ENCODE measurements around the gene PSMD1. TPM values are rescaled to one million over a fixed set of nuclear protein-coding genes. Genes with fewer than 3 reads are reported as not detected.

PSMD1 gene
- polyA plus RNA-seq, 2 donors: 18.0 to 38.6 TPM

DNA sequence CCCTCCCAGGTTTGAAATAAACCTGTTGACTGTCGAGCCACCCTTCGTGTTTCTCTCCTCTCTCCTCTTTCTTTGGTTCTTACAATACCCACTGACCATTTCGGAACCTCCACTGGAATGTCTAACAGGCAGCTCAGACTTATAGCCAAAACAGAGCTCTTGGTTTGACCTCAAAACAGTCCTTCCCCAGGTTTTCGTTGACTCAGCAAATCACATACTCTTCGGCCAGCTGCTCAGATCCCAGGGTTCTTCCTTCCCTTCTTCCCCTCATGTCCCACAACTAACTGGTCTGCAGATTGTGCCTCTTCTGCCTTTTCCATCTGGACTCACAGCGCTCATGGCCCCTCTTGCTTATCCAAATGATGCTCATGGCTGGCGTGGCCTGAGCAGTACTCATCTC is 146.4 kb downstream of the PSMD1 start:
- H3K36me3 ChIP-seq (ENCODE audit: control insufficient read depth in 2 of 2, insufficient read depth in 2 of 2, low read length in 1 of 2): no peaks in the 10 kb centered on the region
- no peak overlapping the region for H3K4me3 ChIP-seq (ENCODE audit: low read depth in 1 of 2, low read length in 2 of 2)
- no peaks in the 10 kb centered on the region for H3K27me3 ChIP-seq (ENCODE audit: control insufficient read depth in 1 of 2, insufficient read depth in 2 of 2, low read length in 2 of 2)
- H3K4me1 ChIP-seq (ENCODE audit: control insufficient read depth in 2 of 2, insufficient read depth in 2 of 2, low read length in 1 of 2): peaks cover 3 to 4% of the 10 kb centered on the region in 2 donors
- WGBS, 2 donors: 92 to 96% methylated on average over 7 of the region's 7 CpGs
- H3K9me3 ChIP-seq (ENCODE audit: control insufficient read depth in 2 of 2, insufficient read depth in 1 of 2, low read depth in 1 of 2, low read length in 1 of 2): no peaks in the 10 kb centered on the region
- no peak overlapping the region for H3K27ac ChIP-seq (ENCODE audit: low read depth in 2 of 2, low read length in 1 of 2)

- WGBS, 2 donors: 89 to 94% methylated on average over 3 of the region's 3 CpGs
- H3K4me3 ChIP-seq (ENCODE audit: low read depth in 1 of 2, low read length in 2 of 2): no peak overlapping the region
- H3K36me3 ChIP-seq (ENCODE audit: control insufficient read depth in 2 of 2, insufficient read depth in 2 of 2, low read length in 1 of 2): peaks cover 0 to 2% of the 10 kb centered on the region in 2 donors
- no peak overlapping the region for H3K27ac ChIP-seq (ENCODE audit: low read depth in 2 of 2, low read length in 1 of 2)
- peaks cover 3 to 4% of the 10 kb centered on the region in 2 donors for H3K4me1 ChIP-seq (ENCODE audit: control insufficient read depth in 2 of 2, insufficient read depth in 2 of 2, low read length in 1 of 2)
- no peaks in the 10 kb centered on the region for H3K9me3 ChIP-seq (ENCODE audit: control insufficient read depth in 2 of 2, insufficient read depth in 1 of 2, low read depth in 1 of 2, low read length in 1 of 2)
- no peaks in the 10 kb centered on the region for H3K27me3 ChIP-seq (ENCODE audit: control insufficient read depth in 1 of 2, insufficient read depth in 2 of 2, low read length in 2 of 2)
Observed at GRCh38 chr2:231204146-231204545, 147.5 kb downstream of the PSMD1 start.

DNA sequence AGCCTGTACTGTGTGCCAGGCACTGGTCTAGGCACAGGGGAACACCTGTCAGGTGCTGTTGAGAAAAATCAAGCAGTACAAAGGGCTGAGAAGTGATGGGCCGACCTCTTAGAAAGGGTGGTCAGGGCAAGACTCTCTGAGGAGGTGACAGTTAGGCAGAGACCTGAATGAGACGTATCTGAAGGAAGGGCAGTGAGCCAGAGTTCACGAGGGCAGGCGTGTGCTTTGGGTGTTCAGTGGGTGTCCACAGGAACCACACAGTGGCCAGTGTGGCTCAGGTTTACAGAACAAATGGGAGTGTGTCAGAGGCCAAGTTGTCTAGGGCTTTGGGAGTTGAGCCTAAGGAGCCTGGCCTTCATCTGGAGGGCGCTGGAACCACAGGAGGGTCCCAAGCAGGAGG is 147.9 kb downstream of the PSMD1 start:
- no peak overlapping the region for H3K4me3 ChIP-seq (ENCODE audit: low read depth in 1 of 2, low read length in 2 of 2)
- no peaks in the 10 kb centered on the region for H3K9me3 ChIP-seq (ENCODE audit: control insufficient read depth in 2 of 2, insufficient read depth in 1 of 2, low read depth in 1 of 2, low read length in 1 of 2)
- 88% methylated on average over 5 of the region's 5 CpGs for WGBS, 2 donors
- H3K27ac ChIP-seq (ENCODE audit: low read depth in 2 of 2, low read length in 1 of 2): no peak overlapping the region
- peaks cover 3 to 4% of the 10 kb centered on the region in 2 donors for H3K4me1 ChIP-seq (ENCODE audit: control insufficient read depth in 2 of 2, insufficient read depth in 2 of 2, low read length in 1 of 2)
- no peaks in the 10 kb centered on the region for H3K27me3 ChIP-seq (ENCODE audit: control insufficient read depth in 1 of 2, insufficient read depth in 2 of 2, low read length in 2 of 2)
- H3K36me3 ChIP-seq (ENCODE audit: control insufficient read depth in 2 of 2, insufficient read depth in 2 of 2, low read length in 1 of 2): peaks cover 0 to 2% of the 10 kb centered on the region in 2 donors

- WGBS, 2 donors: 80 to 83% methylated on average over 4 of the region's 4 CpGs
- Histone ChIP-seq H3K27ac (ENCODE audit: low read depth in 2 of 2, low read length in 1 of 2) (no peak overlapping the region), H3K9me3 (ENCODE audit: control insufficient read depth in 2 of 2, insufficient read depth in 1 of 2, low read depth in 1 of 2, low read length in 1 of 2) (no peaks in the 10 kb centered on the region), H3K27me3 (ENCODE audit: control insufficient read depth in 1 of 2, insufficient read depth in 2 of 2, low read length in 2 of 2) (no peaks in the 10 kb centered on the region), H3K4me1 (ENCODE audit: control insufficient read depth in 2 of 2, insufficient read depth in 2 of 2, low read length in 1 of 2) (no peaks in the 10 kb centered on the region), H3K4me3 (ENCODE audit: low read depth in 1 of 2, low read length in 2 of 2) (no peak overlapping the region), H3K36me3 (ENCODE audit: control insufficient read depth in 2 of 2, insufficient read depth in 2 of 2, low read length in 1 of 2) (peaks cover 0 to 2% of the 10 kb centered on the region in 2 donors)
Observed at GRCh38 chr2:231207734-231208133, 151.1 kb downstream of the PSMD1 start.

- Histone ChIP-seq H3K27me3 (ENCODE audit: control insufficient read depth in 1 of 2, insufficient read depth in 2 of 2, low read length in 2 of 2) (no peaks in the 10 kb centered on the region), H3K36me3 (ENCODE audit: control insufficient read depth in 2 of 2, insufficient read depth in 2 of 2, low read length in 1 of 2) (peaks cover 0 to 11% of the 10 kb centered on the region in 2 donors), H3K4me3 (ENCODE audit: low read depth in 1 of 2, low read length in 2 of 2) (no peak overlapping the region), H3K4me1 (ENCODE audit: control insufficient read depth in 2 of 2, insufficient read depth in 2 of 2, low read length in 1 of 2) (no peaks in the 10 kb centered on the region), H3K27ac (ENCODE audit: low read depth in 2 of 2, low read length in 1 of 2) (no peak overlapping the region), H3K9me3 (ENCODE audit: control insufficient read depth in 2 of 2, insufficient read depth in 1 of 2, low read depth in 1 of 2, low read length in 1 of 2) (no peaks in the 10 kb centered on the region)
- 80 to 90% methylated on average over 3 of the region's 3 CpGs for WGBS, 2 donors
Observed at GRCh38 chr2:231210782-231211181, 154.1 kb downstream of the PSMD1 start.

DNA sequence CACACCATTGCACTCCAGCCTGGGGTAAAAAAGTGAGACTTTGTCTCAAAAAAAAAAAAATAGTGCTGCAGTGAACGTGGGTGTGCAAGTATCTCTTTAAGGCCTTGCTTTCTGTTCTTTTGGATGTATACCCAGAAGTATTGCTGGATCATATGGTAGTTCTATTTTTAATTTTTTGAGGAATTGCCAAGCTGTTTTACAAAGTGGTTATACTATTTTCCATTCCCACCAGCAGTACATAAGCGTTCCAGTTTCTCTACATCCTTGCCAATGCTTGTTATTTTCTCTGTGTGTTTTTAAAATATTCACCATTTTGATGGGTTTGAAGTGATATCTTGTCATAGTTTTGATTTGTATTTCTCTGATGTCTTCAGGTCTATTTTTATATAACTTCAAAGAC is 154.8 kb downstream of the PSMD1 start:
- 53 to 54% methylated on average over 2 of the region's 2 CpGs for WGBS, 2 donors
- no peak overlapping the region for H3K27ac ChIP-seq (ENCODE audit: low read depth in 2 of 2, low read length in 1 of 2)
- H3K36me3 ChIP-seq (ENCODE audit: control insufficient read depth in 2 of 2, insufficient read depth in 2 of 2, low read length in 1 of 2): peaks cover 0 to 11% of the 10 kb centered on the region in 2 donors
- no peak overlapping the region for H3K4me3 ChIP-seq (ENCODE audit: low read depth in 1 of 2, low read length in 2 of 2)
- no peaks in the 10 kb centered on the region for H3K9me3 ChIP-seq (ENCODE audit: control insufficient read depth in 2 of 2, insufficient read depth in 1 of 2, low read depth in 1 of 2, low read length in 1 of 2)
- H3K27me3 ChIP-seq (ENCODE audit: control insufficient read depth in 1 of 2, insufficient read depth in 2 of 2, low read length in 2 of 2): no peaks in the 10 kb centered on the region
- H3K4me1 ChIP-seq (ENCODE audit: control insufficient read depth in 2 of 2, insufficient read depth in 2 of 2, low read length in 1 of 2): no peaks in the 10 kb centered on the region

- Histone ChIP-seq H3K36me3 (ENCODE audit: control insufficient read depth in 2 of 2, insufficient read depth in 2 of 2, low read length in 1 of 2) (peaks cover 0 to 11% of the 10 kb centered on the region in 2 donors), H3K27ac (ENCODE audit: low read depth in 2 of 2, low read length in 1 of 2) (peak overlapping the region in 1 of 2 donors; percentile 53), H3K27me3 (ENCODE audit: control insufficient read depth in 1 of 2, insufficient read depth in 2 of 2, low read length in 2 of 2) (no peaks in the 10 kb centered on the region), H3K4me1 (ENCODE audit: control insufficient read depth in 2 of 2, insufficient read depth in 2 of 2, low read length in 1 of 2) (no peaks in the 10 kb centered on the region), H3K9me3 (ENCODE audit: control insufficient read depth in 2 of 2, insufficient read depth in 1 of 2, low read depth in 1 of 2, low read length in 1 of 2) (no peaks in the 10 kb centered on the region), H3K4me3 (ENCODE audit: low read depth in 1 of 2, low read length in 2 of 2) (no peak overlapping the region)
- WGBS, 2 donors: 82 to 85% methylated on average over 6 of the region's 6 CpGs
Observed at GRCh38 chr2:231212329-231212845, 155.7 kb downstream of the PSMD1 start.

- Histone ChIP-seq H3K36me3 (ENCODE audit: control insufficient read depth in 2 of 2, insufficient read depth in 2 of 2, low read length in 1 of 2) (peaks cover 0 to 8% of the 10 kb centered on the region in 2 donors), H3K9me3 (ENCODE audit: control insufficient read depth in 2 of 2, insufficient read depth in 1 of 2, low read depth in 1 of 2, low read length in 1 of 2) (no peaks in the 10 kb centered on the region), H3K4me1 (ENCODE audit: control insufficient read depth in 2 of 2, insufficient read depth in 2 of 2, low read length in 1 of 2) (no peaks in the 10 kb centered on the region), H3K4me3 (ENCODE audit: low read depth in 1 of 2, low read length in 2 of 2) (no peak overlapping the region), H3K27me3 (ENCODE audit: control insufficient read depth in 1 of 2, insufficient read depth in 2 of 2, low read length in 2 of 2) (no peaks in the 10 kb centered on the region), H3K27ac (ENCODE audit: low read depth in 2 of 2, low read length in 1 of 2) (no peak overlapping the region)
- WGBS, 2 donors: 92 to 94% methylated on average over 6 of the region's 6 CpGs
Observed at GRCh38 chr2:231213931-231214642, 157.4 kb downstream of the PSMD1 start.

GRCh38 chr2:231218366-231218765 is 161.7 kb downstream of the PSMD1 start:
- Histone ChIP-seq H3K9me3 (ENCODE audit: control insufficient read depth in 2 of 2, insufficient read depth in 1 of 2, low read depth in 1 of 2, low read length in 1 of 2) (no peaks in the 10 kb centered on the region), H3K27me3 (ENCODE audit: control insufficient read depth in 1 of 2, insufficient read depth in 2 of 2, low read length in 2 of 2) (no peaks in the 10 kb centered on the region), H3K4me1 (ENCODE audit: control insufficient read depth in 2 of 2, insufficient read depth in 2 of 2, low read length in 1 of 2) (no peaks in the 10 kb centered on the region), H3K36me3 (ENCODE audit: control insufficient read depth in 2 of 2, insufficient read depth in 2 of 2, low read length in 1 of 2) (peaks cover 0 to 10% of the 10 kb centered on the region in 2 donors), H3K27ac (ENCODE audit: low read depth in 2 of 2, low read length in 1 of 2) (peak overlapping the region in 1 of 2 donors; percentile 22), H3K4me3 (ENCODE audit: low read depth in 1 of 2, low read length in 2 of 2) (no peak overlapping the region)
- WGBS, 2 donors: 86 to 89% methylated on average over 3 of the region's 3 CpGs

DNA sequence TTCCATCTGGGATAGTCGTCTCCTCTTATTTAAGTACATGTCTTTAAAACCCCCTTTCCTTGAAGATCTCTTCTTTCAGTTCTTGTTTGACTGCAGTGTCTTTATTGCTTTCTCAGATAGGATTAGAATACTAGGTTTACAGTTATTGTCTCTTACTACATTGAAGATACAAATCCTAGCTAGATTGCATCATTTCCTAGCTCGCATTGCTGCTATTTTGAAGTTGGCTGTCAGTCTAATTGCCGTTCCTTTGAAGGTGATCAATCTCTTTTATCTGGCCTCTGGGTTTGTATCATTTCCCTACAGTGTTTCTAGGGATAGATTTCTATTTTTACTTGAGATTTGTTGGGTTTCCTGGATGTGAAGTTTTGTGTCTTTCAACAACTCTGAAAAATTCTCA is 162.6 kb downstream of the PSMD1 start:
- Histone ChIP-seq H3K4me1 (ENCODE audit: control insufficient read depth in 2 of 2, insufficient read depth in 2 of 2, low read length in 1 of 2) (no peaks in the 10 kb centered on the region), H3K4me3 (ENCODE audit: low read depth in 1 of 2, low read length in 2 of 2) (no peak overlapping the region), H3K9me3 (ENCODE audit: control insufficient read depth in 2 of 2, insufficient read depth in 1 of 2, low read depth in 1 of 2, low read length in 1 of 2) (no peaks in the 10 kb centered on the region), H3K36me3 (ENCODE audit: control insufficient read depth in 2 of 2, insufficient read depth in 2 of 2, low read length in 1 of 2) (peaks cover 0 to 8% of the 10 kb centered on the region in 2 donors), H3K27ac (ENCODE audit: low read depth in 2 of 2, low read length in 1 of 2) (no peak overlapping the region), H3K27me3 (ENCODE audit: control insufficient read depth in 1 of 2, insufficient read depth in 2 of 2, low read length in 2 of 2) (no peaks in the 10 kb centered on the region)
- WGBS, 2 donors: 83 to 92% methylated on average over 3 of the region's 3 CpGs

All from esophagus (tissue), 2 donors.